Left renal cortex interstitium (tissue), 4 donors: ENCODE results near the gene MS4A4A. TPM values are rescaled to one million over a fixed set of nuclear protein-coding genes. Genes with fewer than 3 reads are reported as not detected.
"Not testable (repeated sequence)": the region's sequence is repeated elsewhere in the genome, so short reads cannot be mapped to it uniquely, and the experiment has no call there.

Experiments used
- DNase-seq, 4 donors: peaks; one replicate each; pipeline ENCODE4 v3.0.0-alpha.2; 2013; ENCODE audit warnings: low read depth in 4 of 4, low spot score in 2 of 4, missing footprints in 1 of 4
- polyA plus RNA-seq, 4 donors: library from polyadenylated mRNA; unstranded; fragments of 120-200 nt; gene quantifications; one replicate each; pipeline ENCODE4 v1.2.1, GENCODE V29; 2013; ENCODE audit not compliant: insufficient read length in 4 of 4

MS4A4A gene
- polyA plus RNA-seq, 4 donors = 4.6 to 7.8 (median 6.3) TPM

- no peak for DNase-seq
Observed at GRCh38 chr11:60301178-60301577, 20.7 kb downstream of the MS4A4A start.

- DNase-seq = not testable (repeated sequence)
Observed at GRCh38 chr11:60301884-60302283, 21.4 kb downstream of the MS4A4A start.

GRCh38 chr11:60303661-60304060 lies 23.2 kb downstream of the MS4A4A start:
- DNase-seq = no peak

GRCh38 chr11:60305906-60306619 lies 25.6 kb downstream of the MS4A4A start:
- DNase-seq = no peak

- DNase-seq = no peak
Observed at GRCh38 chr11:60307507-60308195, 27.2 kb downstream of the MS4A4A start.

- no peak for DNase-seq
Observed at GRCh38 chr11:60310407-60310998, 30.0 kb downstream of the MS4A4A start.

- no peak for DNase-seq
Observed at GRCh38 chr11:60314635-60315321, 34.3 kb downstream of the MS4A4A start.

- DNase-seq = no peak
Observed at GRCh38 chr11:60315871-60316270, 35.4 kb downstream of the MS4A4A start.

- no peak for DNase-seq
Observed at GRCh38 chr11:60316317-60316716, 35.9 kb downstream of the MS4A4A start.

GRCh38 chr11:60318726-60319125 lies 38.3 kb downstream of the MS4A4A start:
- DNase-seq = no peak

- DNase-seq = no peak
Observed at GRCh38 chr11:60321051-60321450, 40.6 kb downstream of the MS4A4A start.

- no peak for DNase-seq
Observed at GRCh38 chr11:60326955-60327354, 46.5 kb downstream of the MS4A4A start, which contains the start of gene MS4A6E. TSS of gene MS4A6E (plus strand) at chr11:60327255. CDS start at chr11:60334896, 7,641 bp downstream.

- DNase-seq = no peak
Observed at GRCh38 chr11:60328460-60328859, 48.0 kb downstream of the MS4A4A start.

GRCh38 chr11:60332846-60333245 lies 52.4 kb downstream of the MS4A4A start:
- no peak for DNase-seq

- DNase-seq = peak in 2 of 4 donors; percentile 8 to 24
Observed at GRCh38 chr11:60334005-60334620, 53.6 kb downstream of the MS4A4A start.

GRCh38 chr11:60336767-60337391 lies 56.4 kb downstream of the MS4A4A start:
- no peak for DNase-seq

GRCh38 chr11:60338053-60338452 lies 57.6 kb downstream of the MS4A4A start:
- no peak for DNase-seq

- DNase-seq = no peak
Observed at GRCh38 chr11:60339356-60339755, 58.9 kb downstream of the MS4A4A start.

GRCh38 chr11:60343094-60343704 lies 62.7 kb downstream of the MS4A4A start:
- DNase-seq = no peak

- DNase-seq = no peak
Observed at GRCh38 chr11:60344146-60344545, 63.7 kb downstream of the MS4A4A start.
